HG02885 (cell line): ENCODE data around the gene ARTN.

ENCODE experiments used
- ATAC-seq: cut with Tn5 transposase; IDR thresholded peaks from one replicate; pipeline ENCODE4 v1.9.1; 2021; ENCODE audit warnings: mild to moderate bottlenecking; ENCODE audit not compliant: unreplicated experiment, poor library complexity

Gene ARTN

DNA sequence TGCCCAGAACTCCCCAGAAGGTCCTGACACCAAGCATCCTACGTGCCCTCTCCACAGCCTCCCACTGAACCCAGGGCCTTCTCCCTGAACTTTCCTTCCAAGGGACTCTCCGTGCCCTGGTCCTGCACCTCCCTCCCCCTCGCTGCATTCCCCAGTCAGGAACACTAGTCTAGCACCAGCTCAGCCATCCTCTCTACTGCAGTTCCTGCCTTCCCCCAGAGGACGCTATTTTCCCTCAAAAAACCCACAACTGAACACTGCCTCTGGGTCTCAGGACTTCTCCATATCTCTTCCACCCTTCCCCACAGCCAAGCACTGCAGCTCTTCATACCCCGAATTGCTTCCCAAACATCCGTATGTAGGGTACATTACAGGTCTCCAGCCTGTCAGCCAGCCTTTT, 12.6 kb upstream of the ARTN start:
- ATAC-seq, result no peak

DNA sequence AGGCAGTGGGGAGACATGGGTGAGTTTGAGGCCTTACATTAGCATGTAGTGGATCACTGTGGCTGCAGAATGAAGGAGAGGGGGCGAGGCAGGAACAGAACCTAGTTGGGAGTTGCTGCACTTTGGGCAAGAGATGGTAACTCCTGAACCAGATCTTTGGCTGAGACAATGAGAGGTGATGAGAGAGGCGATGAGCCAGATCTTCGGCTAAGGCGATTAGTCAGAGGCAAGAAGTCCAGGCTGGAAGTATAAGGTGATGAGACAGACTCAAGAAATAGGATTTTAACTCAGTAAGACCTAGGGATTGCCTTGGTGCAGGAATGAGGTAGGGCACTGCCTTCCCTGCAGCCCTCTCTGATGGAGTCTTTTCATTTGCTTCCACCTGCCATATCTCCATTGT, 9.1 kb upstream of the ARTN start:
- ATAC-seq, result no peak

DNA sequence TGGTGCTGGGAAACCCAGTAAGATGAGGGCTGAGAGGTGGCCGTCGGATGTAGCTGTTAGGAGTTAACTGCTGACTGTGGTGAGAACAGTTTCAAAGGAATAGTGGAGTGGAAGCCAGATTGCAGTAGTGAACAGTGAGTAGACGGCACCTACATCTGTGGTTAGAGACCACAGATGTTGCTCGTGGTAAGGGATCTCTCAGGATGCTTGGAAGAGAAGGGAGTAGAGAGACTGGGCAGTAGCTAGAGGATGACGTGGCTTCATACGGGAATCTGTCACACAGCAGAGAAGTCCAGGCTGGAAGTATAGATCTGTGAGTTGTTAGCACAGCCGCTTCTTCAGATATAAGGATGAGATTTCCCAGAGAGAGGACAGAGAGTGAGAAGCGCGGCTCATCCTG, 7.8 kb upstream of the ARTN start:
- ATAC-seq, result no peak

DNA sequence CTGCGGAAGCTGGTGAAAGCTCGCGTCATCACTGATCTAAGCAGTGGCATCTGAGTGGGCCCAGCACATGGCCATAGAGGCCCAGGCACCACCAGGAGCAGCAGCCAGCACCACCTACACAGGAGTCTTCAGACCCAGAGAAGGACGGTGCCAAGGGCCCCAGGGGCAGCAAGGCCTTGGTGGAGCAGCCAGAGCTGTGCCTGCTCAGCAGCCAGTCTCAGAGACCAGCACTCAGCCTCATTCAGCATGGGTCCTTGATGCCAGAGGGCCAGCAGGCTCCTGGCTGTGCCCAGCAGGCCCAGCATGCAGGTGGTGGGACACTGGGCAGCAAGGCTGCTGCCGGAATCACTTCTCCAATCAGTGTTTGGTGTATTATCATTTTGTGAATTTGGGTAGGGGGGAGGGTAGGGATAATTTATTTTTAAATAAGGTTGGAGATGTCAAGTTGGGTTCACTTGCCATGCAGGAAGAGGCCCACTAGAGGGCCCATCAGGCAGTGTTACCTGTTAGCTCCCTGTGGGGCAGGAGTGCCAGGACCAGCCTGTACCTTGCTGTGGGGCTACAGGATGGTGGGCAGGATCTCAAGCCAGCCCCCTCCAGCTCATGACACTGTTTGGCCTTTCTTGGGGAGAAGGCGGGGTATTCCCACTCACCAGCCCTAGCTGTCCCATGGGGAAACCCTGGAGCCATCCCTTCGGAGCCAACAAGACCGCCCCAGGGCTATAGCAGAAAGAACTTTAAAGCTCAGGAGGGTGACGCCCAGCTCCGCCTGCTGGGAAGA, 3.2 kb upstream of the ARTN start:
- no peak for ATAC-seq

DNA sequence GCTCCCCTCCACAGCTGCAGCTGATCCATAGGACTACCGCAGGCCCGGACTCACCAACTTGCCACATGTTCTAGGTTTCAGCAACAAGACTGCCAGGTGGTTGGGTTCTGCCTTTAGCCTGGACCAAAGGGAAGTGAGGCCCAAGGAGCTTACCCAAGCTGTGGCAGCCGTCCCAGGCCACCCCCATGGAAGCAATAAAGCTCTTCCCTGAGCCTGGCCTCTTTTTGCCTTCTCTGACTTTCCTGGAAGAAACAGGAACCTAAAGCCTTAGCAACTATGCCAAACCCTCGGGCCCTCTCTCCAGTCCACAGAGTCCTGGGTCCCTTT, 2.7 kb upstream of the ARTN start:
- no peak for ATAC-seq

DNA sequence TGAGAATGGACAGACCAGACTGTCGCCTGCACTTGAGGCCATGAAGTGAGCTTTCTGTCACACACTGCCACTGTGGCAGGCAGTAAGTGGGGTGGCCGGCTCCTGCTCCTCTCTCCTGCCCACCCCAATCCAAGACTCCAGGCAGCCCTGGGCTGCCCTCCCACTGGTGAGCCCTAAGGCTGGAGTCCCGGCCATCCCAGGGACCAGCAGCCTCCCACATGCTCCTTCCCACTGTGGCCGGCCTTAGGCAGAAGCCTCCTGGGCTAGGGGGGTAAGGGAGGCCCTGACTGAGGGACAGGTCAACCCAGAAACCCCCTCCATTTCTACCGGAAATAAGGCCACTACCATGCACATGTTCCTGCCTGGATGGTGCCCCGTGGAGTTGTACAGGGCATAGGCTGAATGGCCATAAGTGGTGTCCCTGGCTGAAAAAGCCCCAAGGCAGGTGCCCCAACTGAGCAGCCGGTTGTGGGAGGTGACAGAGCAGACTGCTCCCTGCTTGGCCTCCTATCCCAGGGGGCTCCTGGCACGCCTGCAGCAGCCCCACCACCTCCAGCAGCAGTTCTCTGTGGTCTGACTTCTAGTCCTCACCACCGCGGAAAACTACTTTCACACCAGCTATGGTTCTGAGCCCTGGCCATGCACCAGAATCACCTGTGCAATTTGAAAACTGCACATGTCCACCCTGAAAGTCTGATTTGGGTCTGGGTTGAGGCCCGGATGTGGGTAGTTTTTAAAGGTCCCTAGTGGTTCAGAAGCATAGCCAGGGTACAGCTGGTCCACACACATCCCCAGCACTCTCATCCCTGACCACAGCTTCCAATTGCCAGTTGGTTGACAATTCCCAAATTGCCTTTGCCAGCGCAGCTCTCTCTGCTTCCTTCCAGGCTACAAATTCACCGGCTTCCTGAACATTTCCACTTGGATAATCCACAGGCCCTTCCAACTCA, 1.6 kb upstream of the ARTN start:
- ATAC-seq, result no peak

DNA sequence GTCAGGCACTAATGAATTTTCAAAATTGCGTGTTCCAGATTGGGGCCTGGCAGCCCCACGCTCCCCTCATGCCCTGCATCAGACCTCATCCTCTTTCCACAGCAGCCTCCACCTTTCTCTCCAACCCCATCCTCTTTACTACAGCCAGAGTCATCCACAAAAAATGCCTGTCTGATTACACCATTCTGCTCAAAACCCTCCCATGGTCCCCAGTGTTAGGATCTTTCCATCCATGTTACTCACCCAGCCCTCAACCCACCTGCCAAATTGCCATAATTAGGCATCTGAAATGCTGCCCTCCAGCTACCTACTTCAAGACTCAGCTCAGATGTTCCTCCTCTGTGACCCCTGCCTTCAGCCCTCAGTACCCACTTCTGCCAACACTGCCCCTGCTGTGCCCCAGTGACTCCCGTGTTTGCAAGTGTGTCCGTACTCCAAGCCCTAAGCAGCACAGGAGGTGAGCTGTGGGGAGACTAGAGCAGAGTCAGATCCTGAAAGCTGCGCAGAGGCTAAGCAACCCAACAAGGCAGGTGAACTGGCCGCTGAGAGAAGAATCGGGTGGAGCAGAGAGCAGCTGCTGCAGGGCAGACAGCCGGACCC, 715 bp upstream of the ARTN start:
- ATAC-seq, result no peak

DNA sequence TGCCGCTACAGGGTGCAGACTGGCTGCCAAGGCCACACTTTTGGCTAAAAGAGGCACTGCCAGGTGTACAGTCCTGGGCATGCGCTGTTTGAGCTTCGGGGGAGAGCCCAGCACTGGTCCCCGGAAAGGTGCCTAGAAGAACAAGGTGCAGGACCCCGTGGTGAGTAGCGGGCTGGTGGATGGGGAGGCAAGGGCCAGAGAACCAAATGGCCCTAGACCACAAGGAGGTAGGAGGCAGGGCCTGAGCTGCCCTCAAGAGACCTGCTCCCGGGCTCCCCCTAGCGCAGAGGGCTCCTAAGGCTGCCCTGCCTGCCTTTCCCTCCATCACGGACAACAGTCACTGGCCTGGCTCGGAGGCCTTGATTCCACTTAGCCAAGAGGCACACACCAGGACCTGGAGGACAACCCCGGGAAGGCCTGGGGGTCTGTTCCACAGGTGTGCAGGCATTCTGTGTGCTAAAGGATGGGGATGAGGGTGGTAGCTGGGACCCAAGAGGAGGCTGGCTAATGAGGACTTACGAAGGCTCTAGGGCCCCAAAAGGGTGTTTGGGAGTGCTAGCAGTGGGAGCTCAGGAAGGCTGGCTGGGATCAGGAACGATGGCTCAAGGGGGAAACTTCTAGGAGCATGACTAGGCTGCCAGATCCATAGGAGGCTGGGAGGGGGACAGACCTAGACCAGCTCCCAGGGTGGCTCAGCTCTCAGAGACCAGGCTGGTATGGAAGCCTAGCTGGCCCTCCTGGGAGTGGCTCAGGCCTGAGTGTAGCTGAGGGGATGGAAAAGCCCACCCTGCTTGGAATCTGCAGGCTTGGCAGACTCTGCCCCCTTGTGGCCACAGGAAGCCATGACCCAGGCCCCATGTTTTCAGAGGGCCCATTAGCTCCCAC, 742 bp downstream of the ARTN start:
- ATAC-seq, result no peak

DNA sequence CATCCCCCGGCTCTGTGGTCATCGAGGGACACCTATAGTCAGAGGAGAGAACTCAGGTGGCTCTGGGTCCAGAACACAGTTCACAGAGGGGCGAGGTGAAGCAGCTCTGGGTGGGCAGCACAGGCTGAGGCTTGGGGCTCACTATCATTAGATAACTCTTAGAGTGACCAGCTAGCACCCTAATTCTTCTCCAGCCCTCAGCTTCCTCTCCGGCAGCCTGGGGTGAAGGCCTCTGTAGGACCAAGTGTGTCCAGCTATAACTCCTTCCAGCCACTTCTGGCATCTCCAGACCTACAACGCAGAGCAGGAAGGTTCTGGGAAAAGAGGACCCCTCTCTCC, 1.4 kb downstream of the ARTN start:
- ATAC-seq, result no peak

DNA sequence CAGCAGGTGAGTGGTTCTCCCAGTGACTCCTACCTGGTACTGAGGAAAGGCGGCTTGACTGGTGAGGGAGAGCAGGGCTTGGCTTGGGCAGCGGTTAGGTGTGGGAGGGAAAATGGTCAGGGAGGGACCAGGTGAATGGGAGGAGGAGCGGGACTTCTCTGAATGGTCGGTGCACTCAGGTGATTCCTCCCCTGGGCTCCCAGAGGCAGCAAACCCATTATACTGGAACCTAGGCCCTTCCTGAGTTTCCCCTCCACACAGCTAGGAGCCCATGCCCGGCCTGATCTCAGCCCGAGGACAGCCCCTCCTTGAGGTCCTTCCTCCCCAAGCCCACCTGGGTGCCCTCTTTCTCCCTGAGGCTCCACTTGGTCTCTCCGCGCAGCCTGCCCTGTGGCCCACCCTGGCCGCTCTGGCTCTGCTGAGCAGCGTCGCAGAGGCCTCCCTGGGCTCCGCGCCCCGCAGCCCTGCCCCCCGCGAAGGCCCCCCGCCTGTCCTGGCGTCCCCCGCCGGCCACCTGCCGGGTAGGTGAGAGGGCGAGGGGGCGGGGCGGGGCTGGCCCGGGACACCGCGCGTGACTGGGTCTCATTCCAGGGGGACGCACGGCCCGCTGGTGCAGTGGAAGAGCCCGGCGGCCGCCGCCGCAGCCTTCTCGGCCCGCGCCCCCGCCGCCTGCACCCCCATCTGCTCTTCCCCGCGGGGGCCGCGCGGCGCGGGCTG, 2.3 kb downstream of the ARTN start:
- ATAC-seq, result no peak

DNA sequence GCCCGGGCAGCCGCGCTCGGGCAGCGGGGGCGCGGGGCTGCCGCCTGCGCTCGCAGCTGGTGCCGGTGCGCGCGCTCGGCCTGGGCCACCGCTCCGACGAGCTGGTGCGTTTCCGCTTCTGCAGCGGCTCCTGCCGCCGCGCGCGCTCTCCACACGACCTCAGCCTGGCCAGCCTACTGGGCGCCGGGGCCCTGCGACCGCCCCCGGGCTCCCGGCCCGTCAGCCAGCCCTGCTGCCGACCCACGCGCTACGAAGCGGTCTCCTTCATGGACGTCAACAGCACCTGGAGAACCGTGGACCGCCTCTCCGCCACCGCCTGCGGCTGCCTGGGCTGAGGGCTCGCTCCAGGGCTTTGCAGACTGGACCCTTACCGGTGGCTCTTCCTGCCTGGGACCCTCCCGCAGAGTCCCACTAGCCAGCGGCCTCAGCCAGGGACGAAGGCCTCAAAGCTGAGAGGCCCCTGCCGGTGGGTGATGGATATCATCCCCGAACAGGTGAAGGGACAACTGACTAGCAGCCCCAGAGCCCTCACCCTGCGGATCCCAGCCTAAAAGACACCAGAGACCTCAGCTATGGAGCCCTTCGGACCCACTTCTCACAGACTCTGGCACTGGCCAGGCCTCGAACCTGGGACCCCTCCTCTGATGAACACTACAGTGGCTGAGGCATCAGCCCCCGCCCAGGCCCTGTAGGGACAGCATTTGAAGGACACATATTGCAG, 3.0 kb downstream of the ARTN start:
- ATAC-seq, result no peak

DNA sequence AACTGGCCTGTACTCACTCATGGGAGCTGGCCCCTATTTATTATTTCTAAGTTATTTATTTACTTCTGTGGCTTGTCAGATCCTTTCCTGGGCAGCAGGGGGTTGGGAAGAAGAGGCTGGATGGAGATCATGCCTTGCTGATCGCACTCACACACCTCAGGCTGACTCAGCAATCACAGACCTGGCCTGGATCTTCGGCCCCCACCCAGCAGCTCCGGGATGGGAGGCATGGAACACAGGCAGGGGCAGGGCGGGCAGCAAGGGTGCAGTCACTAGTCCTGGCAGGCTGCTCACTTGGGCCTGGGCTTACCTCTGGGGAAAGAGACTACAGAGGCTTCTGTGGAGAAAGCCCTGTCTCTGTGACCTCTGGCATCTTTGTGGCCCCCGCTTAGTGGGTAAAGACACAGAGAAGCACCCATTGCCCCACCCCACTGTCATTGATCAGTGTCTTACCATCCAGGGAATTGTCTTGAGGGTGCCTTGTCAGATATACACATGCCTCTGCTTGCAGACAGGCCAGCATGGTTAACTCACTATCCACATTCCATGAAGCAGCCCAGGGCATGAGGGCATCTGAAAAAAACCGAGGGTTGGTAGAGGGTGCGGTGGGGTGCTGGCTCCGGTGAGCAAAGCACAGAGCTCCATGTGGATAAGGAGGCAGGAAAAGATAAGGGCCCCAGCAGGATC, 3.7 kb downstream of the ARTN start:
- ATAC-seq, result no peak

DNA sequence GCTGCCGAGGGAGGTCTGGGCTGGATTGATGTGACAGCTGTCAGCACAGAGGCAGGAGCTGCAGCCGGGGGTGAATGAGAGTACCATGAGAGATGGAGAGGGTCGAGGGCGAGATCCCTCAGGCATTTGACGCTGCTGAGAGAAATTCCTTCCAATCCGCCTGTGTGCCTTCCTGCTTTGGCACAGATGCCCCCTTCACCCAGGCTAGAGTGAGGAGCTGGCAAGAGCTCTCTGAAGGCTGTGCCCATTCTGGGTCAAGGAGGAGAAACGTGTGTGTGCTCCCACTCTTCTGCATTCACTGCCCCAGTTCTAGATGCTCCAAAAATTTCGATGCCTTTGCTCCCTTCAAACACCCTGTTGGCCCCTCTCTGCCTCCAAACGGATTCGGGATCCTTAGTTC, 4.8 kb downstream of the ARTN start:
- no peak for ATAC-seq

DNA sequence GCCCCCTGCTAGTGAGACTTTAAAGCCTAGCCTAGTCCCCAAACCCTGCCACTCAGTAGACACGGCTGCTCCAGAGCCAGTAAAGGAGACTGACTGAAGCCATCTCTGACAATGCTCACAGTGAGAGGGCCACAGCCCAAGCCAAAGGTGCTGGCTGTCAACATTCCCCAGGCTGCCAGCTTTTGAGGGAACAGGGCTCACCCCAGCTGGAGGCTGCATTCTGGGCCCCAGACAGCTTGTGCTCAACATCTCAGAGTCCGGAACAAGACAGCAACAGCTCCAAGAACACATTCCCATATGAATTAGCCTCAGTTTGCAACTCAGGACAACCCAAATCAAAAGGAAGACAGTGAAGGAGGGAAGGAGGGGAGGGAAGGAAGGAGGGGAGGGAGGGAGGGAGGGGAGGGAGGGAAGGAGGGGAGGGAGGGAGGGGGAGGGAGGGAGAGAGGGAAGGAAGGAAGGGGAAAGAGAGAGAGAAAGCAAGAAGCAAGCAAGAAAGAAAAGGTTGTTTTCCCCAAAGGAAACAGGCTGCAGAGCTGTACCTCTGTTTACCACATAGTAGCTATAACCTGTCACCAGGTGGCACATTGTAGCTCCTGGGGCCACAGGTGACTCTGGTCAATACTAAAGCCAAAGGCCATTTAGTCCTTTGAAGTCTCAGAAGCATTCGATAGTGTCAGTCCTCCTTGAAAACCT, 5.4 kb downstream of the ARTN start:
- no peak for ATAC-seq

DNA sequence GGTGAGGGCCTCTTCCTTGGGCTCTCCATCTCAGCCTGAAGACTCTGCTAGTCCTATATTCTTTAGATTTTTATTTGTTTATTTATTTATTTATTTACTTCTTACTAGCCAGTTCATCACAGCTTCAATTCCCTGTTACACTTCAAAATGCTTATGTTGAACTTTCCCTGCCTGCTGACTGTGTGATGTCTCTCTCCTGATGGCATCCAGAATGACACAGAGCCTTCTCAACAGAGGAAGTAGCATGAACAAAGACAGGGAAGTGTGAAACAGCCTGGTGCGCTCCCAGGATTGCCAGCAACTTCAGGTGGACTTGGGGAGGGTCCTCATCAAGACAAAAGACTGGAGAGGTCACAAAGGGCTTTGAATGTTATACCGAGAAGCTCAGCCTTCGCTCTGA, 8.8 kb downstream of the ARTN start:
- no peak for ATAC-seq

DNA sequence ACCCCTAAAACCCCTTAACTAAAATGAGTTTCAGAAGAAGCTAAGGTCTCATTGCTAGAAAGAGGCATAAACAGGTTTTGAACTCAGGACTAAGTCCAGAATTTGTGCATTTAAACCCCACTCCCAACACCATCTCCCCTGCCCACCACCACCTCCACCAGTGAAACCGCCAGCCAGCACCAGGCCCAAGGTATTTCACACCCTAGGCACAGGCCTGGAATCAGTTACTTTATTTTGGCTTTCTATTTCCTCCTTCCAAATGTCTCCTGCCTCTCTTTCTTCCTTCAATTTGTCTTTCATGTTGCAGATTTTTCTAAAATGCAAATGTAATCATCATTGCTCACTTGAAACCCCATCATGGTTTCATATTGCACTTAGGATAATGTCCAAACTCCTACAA, 11.3 kb downstream of the ARTN start:
- ATAC-seq, result no peak

DNA sequence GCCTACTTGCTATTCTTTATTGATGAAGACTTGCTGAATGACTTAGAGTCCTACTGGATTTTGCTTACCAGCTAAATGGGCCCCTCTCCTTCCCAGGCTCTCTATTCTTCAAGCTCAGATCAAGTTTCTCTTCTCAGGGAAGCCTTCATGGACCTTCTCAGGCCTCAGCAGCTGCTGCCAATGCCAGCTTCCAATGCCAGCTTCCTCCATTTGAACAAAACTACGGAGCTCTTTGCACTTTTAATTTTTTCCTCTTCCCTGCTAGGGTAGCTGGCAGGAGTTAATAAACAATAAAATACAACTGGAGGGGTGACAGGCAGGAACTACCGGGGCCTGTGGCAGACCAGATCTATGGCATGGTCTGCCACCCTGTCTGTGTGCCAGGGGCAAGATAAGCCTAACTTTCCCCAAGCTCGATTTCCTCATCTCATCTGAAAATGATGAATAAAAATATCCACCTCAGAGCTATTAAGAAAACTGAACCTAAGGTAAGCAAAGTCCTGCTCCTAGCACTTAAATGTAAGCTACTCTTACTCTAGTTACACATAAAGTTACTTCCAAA, 12.2 kb downstream of the ARTN start:
- ATAC-seq, result no peak
